Esophagus muscularis mucosa (tissue), 3 donors: ENCODE data around the gene MDGA2.

ENCODE experiments used
- CTCF ChIP-seq, 3 experiments: fragments of 200-600 bp in 2 of 3; fragments of 450-650 bp in 1 of 3; sonication (generic) in 2 of 3; IDR thresholded peaks; one replicate each; pipeline ENCODE4 v1.5.1; 2017 to 2019; ENCODE audit warnings: antibody characterized with exemption in 3 of 3, mild to moderate bottlenecking in 2 of 3, moderate library complexity in 1 of 3
- POLR2A ChIP-seq: fragments of 450-650 bp; IDR thresholded peaks from one replicate; pipeline ENCODE4 v1.6.1; 2017; ENCODE audit warnings: antibody characterized with exemption, moderate library complexity, mild to moderate bottlenecking, low read depth

DNA sequence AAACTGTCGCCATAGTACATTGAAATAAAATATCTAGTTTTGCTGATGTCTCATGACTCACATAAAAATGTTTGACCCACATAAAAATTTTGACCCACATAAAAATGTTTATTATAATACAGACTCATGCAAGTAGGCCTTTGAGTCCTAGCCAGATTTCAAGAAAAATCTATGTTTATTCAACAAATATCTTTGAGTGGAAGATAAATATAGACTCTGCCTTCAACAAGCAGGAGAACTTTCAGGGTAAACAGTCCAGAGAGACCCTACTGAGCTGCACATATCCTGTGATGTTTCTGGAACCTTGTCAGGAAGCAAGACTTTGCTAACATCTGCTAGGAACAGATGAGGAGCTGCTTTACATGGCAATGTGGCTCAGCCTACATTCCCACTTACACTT, 283.1 kb downstream of the MDGA2 start:
- no peak for TF ChIP-seq CTCF (IDR thresholded peaks at IDR 0.05)
- TF ChIP-seq POLR2A, result no peak
